Activated T-cell treated with anti-CD3 and anti-CD28 coated beads for 24 hours (primary cell): Measurements from ENCODE around the gene CRABP2.
A peak's percentile ranks its signal among the peaks of the same experiment; 100 is the strongest.

Experiments
- DNase-seq: peaks from one replicate; pipeline ENCODE4 v3.0.0-alpha.2; 2020; ENCODE audit warnings: low read depth

CRABP2 gene

DNA sequence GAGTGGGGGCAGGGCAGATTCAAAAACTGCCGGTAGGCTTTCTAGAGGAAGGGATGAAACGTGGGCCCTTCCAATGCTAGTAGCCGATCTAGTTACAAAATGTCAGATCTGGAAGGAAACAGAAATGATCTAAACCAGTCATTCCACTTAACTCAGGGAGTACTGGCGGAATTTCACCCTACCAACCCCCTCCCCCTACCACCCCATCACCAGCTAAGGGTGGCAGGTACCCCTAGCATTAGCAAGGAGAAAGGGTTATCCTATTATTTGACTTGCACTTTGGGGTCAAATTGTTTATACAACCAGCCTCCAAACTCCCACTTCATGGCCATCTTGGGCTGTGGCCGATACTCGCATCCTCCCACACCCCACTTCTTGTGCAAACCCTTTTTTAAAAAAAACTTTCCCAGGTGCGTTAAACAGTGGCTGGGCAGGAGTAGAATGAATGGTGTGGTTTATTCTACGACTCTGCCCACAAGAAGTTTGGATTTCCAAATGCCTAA lies 36.1 kb upstream of the CRABP2 start:
- no peak for DNase-seq

- peak; percentile 94 for DNase-seq
Measured at GRCh38 chr1:156740741-156741480, 35.5 kb upstream of the CRABP2 start, which contains the start of gene MRPL24. Gene MRPL24 (minus strand): TSS chr1:156741088. CDS start chr1:156738704, 2,384 bp downstream.

- DNase-seq, result no peak
Measured at GRCh38 chr1:156740237-156740740, 34.9 kb upstream of the CRABP2 start.

GRCh38 chr1:156738916-156739315 lies 33.5 kb upstream of the CRABP2 start:
- DNase-seq, result no peak

- DNase-seq, result no peak
Measured at GRCh38 chr1:156738407-156738806, 33.0 kb upstream of the CRABP2 start.

- DNase-seq, result no peak
Measured at GRCh38 chr1:156733989-156734584, 28.7 kb upstream of the CRABP2 start.

GRCh38 chr1:156728599-156729462 lies 23.4 kb upstream of the CRABP2 start, which contains the start of gene ISG20L2:
Gene ISG20L2 (minus strand): TSS chr1:156728766. CDS start chr1:156727652, 1,114 bp downstream.
- DNase-seq, result peak; percentile 92

DNA sequence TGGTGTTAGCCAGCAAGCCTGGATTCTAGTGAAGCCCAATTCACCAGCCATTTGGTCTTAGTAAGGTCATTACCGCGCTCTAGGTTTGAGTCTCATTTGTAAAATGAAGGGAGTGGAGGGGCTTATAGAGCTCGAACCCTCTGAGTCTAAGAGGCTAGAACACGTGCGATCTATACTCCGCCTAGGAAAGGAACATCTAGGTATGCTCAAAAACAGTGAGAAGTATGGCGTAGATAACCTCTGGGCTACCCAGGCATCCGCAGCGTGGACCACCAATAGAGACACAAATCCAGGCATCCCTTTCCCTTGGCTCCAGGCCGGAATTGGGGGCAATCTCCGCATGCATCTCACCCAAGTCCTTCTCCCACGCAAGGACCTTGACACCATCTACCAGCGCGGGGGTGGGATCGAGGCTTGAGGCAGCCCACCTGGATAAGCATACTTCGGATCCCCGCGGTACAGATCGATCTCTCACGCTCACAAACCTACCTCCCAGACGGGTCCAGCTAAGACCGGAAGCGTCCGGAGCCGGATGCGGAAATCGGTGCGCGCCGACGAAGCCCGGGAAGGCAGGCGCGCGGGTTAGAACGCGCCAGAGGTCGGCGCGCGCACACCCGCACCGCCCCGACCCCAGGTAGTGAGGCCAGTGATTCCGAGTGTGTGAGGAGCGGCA lies 22.7 kb upstream of the CRABP2 start, which contains the start of gene METTL25B:
Gene METTL25B (plus strand): TSS at position 544 of the 673 bp plus-strand sequence. CDS start 636 bp downstream, outside the sequence.
- peak; percentile 74 for DNase-seq

DNA sequence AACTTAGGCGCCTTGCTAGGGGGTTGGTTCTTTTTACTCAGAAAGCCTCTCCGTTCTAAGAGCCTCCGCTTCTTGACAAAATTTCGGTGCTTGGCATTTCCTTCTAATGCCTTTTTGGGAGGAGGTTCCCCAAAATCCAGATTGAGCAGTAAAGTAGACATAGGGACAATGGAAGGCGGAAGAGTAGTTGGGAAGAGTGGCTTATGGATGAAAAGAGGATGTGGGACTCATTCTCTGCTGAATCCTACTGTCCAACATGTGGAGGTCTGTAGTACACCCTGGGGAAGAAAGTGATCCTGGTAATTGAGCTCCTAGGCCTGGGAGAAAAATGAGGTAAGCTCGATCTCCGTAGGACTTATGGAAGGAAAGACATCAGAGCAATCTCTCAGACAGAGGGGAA lies 22.1 kb upstream of the CRABP2 start:
- no peak for DNase-seq

DNA sequence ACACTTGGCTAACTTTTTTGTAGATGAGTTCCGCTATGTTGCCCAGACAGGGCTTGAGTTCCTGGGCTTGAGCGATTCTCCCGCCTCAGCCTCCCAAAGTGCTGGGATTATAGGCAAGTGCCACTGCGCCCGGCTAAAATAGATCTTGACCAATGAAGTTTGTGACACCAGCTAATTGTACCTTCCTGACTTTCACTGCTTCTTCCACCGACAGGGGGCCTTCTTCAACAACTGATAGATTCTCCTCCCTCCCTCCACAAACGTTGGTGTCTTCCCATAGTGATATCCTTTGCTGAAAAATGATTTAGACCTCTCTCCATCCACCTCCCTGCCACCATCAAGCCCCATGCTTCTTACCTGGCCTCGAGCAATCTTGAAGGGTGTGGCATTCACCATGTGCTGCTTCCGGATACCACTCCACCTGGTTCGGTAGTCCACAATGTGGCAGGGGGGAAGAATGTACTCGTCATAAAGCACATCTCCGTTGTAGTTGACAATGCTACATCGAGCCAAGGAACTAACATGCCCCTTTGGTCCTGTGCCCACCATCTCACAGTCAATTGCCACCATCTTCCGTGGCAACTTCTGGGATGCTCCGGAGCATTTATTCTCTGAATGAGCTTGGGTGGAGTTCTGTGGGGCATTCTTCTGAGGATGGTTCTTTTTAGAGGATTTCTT lies 21.3 kb upstream of the CRABP2 start:
- no peak for DNase-seq

DNA sequence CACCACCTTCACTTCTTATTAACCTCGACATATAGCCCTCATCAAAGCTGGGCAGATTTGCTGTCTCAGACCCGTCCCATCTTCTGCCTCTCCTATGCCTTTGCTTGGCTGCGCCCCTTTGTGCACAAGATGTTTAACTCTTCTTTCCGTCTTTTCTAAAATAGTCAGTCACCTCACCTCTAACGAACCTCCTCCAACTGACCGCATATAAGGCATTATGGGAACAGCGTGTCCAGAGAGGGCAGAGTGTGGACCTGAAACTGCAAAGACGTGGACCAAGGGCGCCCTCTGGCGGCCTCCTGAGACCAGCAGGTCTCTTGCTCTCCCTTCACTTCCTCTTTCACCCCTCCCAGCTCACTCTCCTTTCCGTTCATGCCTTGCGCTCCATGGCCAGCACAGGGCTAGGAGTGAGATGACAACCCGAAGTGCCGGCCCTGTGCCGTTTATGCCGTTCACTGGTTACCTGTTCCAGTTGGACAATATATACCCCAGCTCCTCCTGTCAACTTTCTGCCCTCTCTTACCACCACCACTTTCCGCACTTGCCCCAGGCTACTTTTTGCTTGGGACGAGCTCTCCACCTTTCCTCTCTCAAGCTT lies 20.4 kb upstream of the CRABP2 start:
- peak; percentile 68 for DNase-seq

- no peak for DNase-seq
Measured at GRCh38 chr1:156721535-156721934, 16.2 kb upstream of the CRABP2 start.

- no peak for DNase-seq
Measured at GRCh38 chr1:156721131-156721530, 15.7 kb upstream of the CRABP2 start.

- DNase-seq, result no peak
Measured at GRCh38 chr1:156717351-156717750, 12.0 kb upstream of the CRABP2 start.

- DNase-seq, result no peak
Measured at GRCh38 chr1:156714830-156715229, 9.4 kb upstream of the CRABP2 start.

GRCh38 chr1:156712626-156713025 lies 7.2 kb upstream of the CRABP2 start:
- DNase-seq, result no peak

- DNase-seq, result no peak
Measured at GRCh38 chr1:156711011-156711817, 5.8 kb upstream of the CRABP2 start.

DNA sequence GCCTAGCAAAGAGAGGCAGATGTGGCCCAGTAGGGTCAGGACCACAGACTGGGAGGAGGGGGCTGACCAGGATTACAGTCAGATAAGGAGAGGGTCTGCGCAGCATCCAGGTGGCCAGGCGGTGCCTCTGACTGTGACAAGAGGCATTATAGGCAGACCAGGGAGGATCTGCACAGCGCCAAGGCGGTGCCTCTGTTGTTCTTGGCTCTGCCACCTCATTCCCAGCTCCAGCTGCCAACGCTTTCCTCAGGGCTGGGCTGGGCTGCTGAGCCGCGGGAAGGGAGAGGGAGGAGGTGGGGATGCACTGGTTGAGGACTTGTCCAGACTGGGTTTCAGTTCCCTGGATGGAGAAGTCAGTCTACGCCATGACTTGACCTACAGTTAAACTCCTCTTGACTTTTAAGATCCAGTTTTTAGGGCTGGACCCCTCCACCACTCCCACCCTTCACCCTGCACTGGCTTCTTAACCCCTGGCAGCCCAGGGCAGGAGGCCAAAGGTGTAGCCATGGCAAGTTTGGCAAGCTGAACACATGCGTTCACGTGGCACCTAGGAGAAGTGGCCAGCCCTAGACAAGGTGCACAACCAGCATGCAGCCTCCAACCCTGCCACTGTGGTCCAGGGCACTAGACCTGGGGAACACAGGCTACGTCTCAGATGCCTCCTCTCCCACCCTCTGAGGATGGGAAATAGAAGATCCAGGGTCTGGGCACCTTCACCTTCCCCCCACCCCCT lies 4.5 kb upstream of the CRABP2 start:
- DNase-seq, result no peak

DNA sequence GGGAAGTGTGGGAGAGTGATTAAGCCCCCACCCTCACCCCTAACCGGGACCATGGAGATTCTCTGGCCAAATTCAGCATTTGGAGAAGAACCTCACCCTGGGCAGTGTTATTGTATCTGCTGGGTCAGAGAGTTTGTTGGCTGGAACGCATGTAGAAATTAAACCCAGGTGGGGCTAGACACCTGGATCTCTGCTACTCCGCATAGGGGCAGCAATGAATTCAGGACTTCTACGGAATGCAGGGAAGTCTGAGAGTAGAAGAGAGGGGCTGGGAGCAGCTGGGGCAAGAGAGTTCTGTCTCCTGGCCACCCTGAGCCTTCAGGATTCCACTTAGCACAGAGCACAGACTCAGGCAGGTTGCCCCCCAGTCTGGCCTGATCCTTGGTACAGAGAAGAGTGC lies 3.6 kb upstream of the CRABP2 start:
- DNase-seq, result no peak
